ENCODE measurements around the gene ACO2. TPM values are rescaled to one million over a fixed set of nuclear protein-coding genes. Genes with fewer than 3 reads are reported as not detected.
A peak's percentile ranks its signal among the peaks of the same experiment; 100 is the strongest.

ACO2 gene
- total RNA-seq, 1 donor from 2014 or later, result 153 TPM

DNA sequence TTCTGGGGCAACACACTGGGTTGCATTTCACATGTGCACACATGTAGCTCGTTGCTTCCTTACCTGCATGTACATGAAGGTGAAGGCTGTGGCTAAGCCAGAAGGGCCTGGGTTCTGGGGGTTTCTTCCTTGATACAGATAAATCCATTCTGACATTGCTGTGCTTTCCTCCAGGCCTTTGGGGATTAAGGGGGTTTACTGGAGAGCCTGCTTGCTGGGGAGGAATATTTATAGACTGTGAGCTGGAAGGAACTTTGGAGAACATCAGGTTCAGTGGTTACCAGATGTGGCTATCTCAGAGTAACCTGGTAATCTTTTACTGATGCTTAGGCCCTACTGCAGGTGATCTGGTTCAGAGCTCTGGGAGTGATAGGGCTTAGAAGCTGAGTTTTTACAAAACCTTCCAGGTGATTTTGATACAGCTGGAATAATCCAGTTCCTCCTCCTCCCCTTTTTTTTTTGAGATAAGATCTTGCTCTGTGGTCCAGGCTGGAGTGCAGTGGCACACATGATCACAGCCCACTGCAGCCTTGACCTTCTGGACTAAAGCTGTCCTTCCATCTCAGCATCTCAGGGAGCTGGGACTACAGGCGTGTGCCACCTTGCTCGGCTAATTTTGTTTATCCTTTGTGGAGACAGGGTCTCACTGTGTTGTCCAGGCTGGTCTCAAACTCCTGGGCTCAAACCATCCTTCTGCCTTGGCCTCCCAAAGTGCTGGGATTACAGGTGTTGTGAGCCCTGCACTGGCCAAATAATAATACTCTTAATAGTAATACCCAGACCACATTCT, 19.9 kb downstream of the ACO2 start:
- no peak for TF ChIP-seq CTCF (IDR thresholded peaks at IDR 0.05)
- no peak overlapping the region for H3K27ac Mint-ChIP-seq
- peaks cover 31% of the 10 kb centered on the region for H3K36me3 Mint-ChIP-seq (ENCODE audit: low read depth)
- H3K9me3 Mint-ChIP-seq, result no peaks in the 10 kb centered on the region
- POLR2A ChIA-PET, result interaction anchor here (0.6 to 2.2 kb wide), 3 partner anchors 10 to 84 kb away, joined by 3 to 17 read pairs (median 4); partner anchors contain the start of gene TOB2
- ATAC-seq (ENCODE audit: low read depth) (no peak), DNase-seq (no peak)
- peaks cover 54% of the 10 kb centered on the region for H3K4me1 Mint-ChIP-seq
- no peaks in the 10 kb centered on the region for H3K27me3 Mint-ChIP-seq
- CTCF ChIA-PET, result interaction anchor here (0.6 to 0.7 kb wide), 2 partner anchors 24 to 85 kb away, joined by 3 to 4 read pairs; no protein-coding TSS in a partner anchor
- H3K4me3 Mint-ChIP-seq, result no peak overlapping the region
- intact Hi-C loops (cut with micrococcal nuclease), result no loop called here

DNA sequence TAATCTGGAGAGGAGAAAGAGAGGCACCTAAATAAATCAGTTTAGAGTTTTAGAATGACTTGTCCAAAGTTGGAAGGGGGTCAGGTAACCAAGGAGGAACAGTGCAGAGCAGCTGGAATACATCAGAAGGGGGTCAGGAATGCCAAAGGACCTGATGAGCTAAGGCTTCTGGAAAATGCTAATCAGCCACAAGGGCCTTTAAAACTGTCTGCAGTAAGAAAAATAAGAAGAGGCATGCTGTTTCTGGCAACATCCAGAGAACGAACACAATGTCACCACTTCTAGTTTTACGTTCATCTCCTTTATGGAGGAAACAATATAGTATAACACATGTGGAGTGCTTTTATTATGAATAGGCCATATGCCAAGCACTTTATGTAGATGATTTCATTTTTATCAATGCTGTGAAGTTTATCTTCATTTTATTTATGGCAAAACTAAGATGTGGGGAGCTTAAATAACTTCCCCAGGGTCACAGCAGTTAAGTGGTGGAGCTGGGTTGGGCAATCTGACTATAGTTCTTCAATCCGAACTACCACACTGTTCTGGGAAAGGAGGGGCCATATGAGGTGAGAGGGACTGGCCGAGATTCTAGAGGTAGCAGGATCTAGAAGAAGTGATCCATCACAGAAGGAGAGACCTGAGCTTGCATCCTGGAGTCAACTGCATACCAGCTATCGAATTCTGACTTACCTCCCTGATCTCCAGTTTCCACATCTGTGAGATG, 22.6 kb downstream of the ACO2 start:
- intact Hi-C loops (cut with micrococcal nuclease), result no loop called here
- ATAC-seq (ENCODE audit: low read depth) (no peak), DNase-seq (no peak)
- TF ChIP-seq CTCF (IDR thresholded peaks at IDR 0.05), result no peak
- no peak overlapping the region for H3K4me3 Mint-ChIP-seq
- H3K9me3 Mint-ChIP-seq, result no peaks in the 10 kb centered on the region
- peaks cover 37% of the 10 kb centered on the region for H3K4me1 Mint-ChIP-seq
- H3K27me3 Mint-ChIP-seq, result no peaks in the 10 kb centered on the region
- POLR2A ChIA-PET, result interaction anchor here (0.5 to 1.3 kb wide), 5 partner anchors 23 to 127 kb away, joined by 3 to 5 read pairs (median 3); partner anchors contain the start of gene PHF5A
- H3K27ac Mint-ChIP-seq, result no peak overlapping the region
- H3K36me3 Mint-ChIP-seq (ENCODE audit: low read depth), result peaks cover 35% of the 10 kb centered on the region
- CTCF ChIA-PET, result interaction anchor here (1.1 to 1.9 kb wide), 2 partner anchors 9 to 25 kb away, joined by 4 to 7 read pairs; no protein-coding TSS in a partner anchor

GRCh38 chr22:41498303-41498835, 29.5 kb downstream of the ACO2 start:
- CTCF ChIA-PET, result interaction anchor here (0.9 to 4.2 kb wide), 2 partner anchors 20 to 94 kb away, joined by 8 to 91 read pairs; no protein-coding TSS in a partner anchor
- H3K27me3 Mint-ChIP-seq, result no peaks in the 10 kb centered on the region
- no peak for TF ChIP-seq CTCF (IDR thresholded peaks at IDR 0.05)
- no peaks in the 10 kb centered on the region for H3K9me3 Mint-ChIP-seq
- POLR2A ChIA-PET, result interaction anchor here (0.5 to 4.3 kb wide), 4 partner anchors 17 to 51 kb away, joined by 3 to 86 read pairs (median 31); partner anchors contain the start of gene TOB2
- ATAC-seq (ENCODE audit: low read depth) (no peak), DNase-seq (no peak)
- H3K4me1 Mint-ChIP-seq, result peaks cover 34% of the 10 kb centered on the region
- no peak overlapping the region for H3K27ac Mint-ChIP-seq
- H3K36me3 Mint-ChIP-seq (ENCODE audit: low read depth), result peaks cover 47% of the 10 kb centered on the region
- intact Hi-C loops (cut with micrococcal nuclease), result no loop called here
- H3K4me3 Mint-ChIP-seq, result no peak overlapping the region

- intact Hi-C loops (cut with micrococcal nuclease), result no loop called here
- TF ChIP-seq CTCF (IDR thresholded peaks at IDR 0.05), result no peak
- Mint-ChIP-seq H3K27me3 (no peaks in the 10 kb centered on the region), H3K4me1 (peaks cover 40% of the 10 kb centered on the region), H3K36me3 (ENCODE audit: low read depth) (peaks cover 56% of the 10 kb centered on the region), H3K4me3 (no peak overlapping the region), H3K27ac (peak overlapping the region; percentile 57), H3K9me3 (no peaks in the 10 kb centered on the region)
- CTCF ChIA-PET, result interaction anchor here (0.8 to 4.2 kb wide), 7 partner anchors 9 to 95 kb away, joined by 3 to 91 read pairs (median 19); partner anchors contain the start of genes ACO2, PHF5A and TOB2
- ATAC-seq (ENCODE audit: low read depth), result no peak
- no peak for DNase-seq
- POLR2A ChIA-PET, result interaction anchor here (1.2 to 4.3 kb wide), 7 partner anchors 17 to 96 kb away, joined by 4 to 86 read pairs (median 13); partner anchors contain the start of genes ACO2, PHF5A and TOB2
Measured at GRCh38 chr22:41499624-41500280, 30.8 kb downstream of the ACO2 start.
